EH (cell line): ENCODE results near the gene LRIT3.

Experiments used
- DNase-seq: peaks from one replicate; pipeline ENCODE4 v3.0.0-alpha.2; 2015; ENCODE audit warnings: low read depth

The LRIT3 gene, protein sequence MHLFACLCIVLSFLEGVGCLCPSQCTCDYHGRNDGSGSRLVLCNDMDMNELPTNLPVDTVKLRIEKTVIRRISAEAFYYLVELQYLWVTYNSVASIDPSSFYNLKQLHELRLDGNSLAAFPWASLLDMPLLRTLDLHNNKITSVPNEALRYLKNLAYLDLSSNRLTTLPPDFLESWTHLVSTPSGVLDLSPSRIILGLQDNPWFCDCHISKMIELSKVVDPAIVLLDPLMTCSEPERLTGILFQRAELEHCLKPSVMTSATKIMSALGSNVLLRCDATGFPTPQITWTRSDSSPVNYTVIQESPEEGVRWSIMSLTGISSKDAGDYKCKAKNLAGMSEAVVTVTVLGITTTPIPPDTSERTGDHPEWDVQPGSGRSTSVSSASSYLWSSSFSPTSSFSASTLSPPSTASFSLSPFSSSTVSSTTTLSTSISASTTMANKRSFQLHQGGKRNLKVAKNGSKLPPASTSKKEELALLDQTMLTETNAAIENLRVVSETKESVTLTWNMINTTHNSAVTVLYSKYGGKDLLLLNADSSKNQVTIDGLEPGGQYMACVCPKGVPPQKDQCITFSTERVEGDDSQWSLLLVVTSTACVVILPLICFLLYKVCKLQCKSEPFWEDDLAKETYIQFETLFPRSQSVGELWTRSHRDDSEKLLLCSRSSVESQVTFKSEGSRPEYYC

DNA sequence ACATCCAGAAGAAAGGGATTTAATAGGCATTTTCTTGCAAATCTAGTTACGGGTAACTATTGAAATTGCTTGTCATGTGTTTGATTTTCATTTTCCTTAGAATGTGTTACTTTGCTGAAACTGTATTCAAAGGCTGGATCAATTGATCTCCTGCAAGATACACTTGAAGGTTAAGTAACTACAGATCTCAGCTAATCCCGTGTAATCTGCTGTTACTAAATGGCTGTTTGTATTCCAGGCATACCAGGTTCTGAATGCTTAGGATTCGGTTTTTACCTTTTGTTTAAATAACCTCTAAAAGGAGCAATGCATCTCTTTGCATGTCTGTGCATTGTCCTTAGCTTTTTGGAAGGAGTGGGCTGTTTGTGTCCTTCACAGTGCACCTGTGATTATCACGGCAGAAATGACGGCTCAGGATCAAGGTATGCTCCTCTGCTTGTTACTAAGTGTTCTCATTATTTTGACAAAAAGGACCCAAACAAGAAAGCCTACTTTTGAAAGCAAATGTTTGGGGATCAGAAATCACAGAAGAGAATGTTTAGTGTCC, at the start of gene LRIT3:
Gene LRIT3, plus strand, starts transcription at position 212 of the 547 bp plus-strand sequence. Its CDS starts 95 bp downstream, at position 307.
- DNase-seq, result no peak

DNA sequence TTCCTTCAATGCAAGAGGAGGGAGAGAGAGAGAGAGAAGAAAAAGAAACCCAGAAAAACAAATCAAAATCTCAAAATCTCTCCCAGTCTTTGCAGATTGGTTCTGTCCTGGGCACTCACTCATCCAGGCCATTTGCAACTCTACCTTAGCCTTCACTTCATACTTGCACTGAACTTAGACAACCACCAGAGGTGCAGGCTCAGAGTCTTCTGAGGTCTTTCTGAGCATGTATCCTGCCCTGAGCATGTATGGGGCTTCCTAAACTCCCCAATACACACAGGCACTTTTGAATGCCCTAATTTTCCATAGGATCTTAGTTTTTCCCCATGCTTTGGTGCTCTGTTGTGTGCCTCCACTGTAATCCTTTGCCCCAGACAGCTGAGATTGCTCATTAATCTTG, 49.0 kb upstream of the LRIT3 start:
- no peak for DNase-seq

DNA sequence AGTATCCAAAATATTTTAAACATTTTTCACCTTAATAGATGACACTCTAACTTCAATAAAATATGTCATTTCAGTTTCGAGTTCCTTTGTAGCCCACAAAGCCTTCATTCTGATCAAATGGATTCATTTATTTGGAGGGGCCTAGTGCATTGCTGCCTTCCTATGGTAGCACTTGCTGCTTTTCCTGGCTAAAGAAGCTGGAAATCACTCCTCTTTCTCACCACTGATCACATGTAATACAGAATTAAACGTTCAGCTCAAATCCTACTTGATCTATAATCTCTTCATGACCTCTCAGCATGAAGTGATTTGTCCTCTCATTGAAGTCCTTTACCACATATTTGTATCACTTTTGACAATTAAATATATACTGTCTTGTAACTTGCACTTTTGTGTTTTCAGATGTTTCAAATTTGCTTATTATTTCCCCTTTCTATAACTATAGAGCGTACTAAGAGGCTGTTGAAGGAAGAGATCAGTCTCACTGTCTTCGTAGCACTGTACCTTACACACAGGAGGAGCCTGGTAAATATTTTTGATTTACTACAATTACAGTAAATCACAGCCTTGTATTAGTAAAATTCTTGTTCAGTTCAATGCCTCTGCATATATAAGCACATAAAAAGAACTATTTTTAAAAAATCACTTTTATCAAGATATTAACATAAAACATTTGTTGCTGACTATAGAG, 46.7 kb upstream of the LRIT3 start:
- no peak for DNase-seq

DNA sequence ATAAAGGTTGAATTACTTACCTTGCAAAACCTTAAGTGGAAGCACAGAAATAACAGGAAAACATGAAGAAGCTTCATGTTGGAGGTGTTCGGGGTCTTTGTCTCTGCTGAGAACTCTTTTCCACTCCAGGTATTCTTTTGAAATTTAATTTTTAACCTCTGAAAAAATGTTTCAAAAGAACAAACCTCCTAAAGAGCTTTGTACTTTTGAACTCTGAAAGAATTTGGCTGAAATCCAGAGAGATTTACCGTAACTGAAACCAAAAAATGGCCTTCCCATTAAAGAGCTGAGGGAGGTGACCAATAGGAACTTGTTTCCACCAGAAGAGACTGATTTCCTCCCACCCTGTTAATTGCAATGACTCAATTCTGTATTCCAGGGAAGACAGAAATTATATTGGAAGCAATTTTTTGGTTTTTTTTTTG, 46.0 kb upstream of the LRIT3 start, which contains the start of gene CFI:
Gene CFI, minus strand, starts transcription at position 105 of the 425 bp plus-strand sequence. Its CDS starts 28 bp downstream, at position 77.
- DNase-seq, result peak; percentile 79

DNA sequence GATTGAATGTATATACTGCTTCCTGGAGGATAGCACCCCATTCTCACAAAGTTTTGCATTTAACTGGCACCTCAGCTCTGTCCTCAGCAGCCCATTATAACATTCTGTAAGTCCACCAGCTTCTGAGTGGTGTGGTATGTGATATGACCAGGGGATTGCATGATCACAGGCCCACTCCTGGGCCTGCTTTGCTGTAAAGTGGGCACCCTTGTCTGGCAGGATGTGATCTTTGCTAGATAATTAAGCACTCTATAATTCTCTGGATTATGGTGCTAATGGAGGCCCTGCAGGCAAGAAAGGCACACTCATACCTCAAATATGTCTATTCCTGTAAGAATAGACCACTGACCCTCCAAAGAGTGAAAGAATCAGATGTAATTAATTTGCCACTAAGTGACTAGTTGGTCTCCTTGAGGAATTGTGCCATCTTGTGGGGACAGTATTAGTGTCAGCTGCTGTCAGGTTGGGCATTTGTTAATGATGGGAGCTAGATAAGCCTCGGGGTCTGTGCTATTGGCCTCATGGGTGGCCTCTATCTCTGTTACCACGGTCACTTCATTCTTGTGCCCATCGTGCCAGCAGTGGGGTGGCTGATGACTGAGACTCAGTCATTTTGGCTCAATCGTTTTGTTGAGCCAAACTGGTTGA, 43.9 kb upstream of the LRIT3 start:
- peak; percentile 70 for DNase-seq

DNA sequence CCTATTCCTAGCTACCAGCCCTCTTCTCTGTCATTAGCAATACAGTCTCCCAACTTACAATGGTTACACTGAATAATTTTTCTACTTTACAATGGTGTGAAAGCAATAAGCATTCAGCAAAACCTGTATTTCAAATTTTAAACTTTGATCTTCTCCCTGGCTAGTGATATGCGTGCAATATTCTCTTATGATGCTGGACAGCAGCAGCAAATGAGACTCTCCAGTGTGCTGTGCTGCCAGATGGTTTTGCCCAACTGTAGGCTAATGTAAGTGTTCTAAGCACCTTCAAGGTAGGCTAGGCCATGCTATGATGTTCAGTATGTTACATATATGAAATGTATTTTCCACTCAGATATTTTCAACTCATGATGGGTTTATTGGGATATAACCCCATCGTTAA, 38.3 kb upstream of the LRIT3 start:
- DNase-seq, result no peak

DNA sequence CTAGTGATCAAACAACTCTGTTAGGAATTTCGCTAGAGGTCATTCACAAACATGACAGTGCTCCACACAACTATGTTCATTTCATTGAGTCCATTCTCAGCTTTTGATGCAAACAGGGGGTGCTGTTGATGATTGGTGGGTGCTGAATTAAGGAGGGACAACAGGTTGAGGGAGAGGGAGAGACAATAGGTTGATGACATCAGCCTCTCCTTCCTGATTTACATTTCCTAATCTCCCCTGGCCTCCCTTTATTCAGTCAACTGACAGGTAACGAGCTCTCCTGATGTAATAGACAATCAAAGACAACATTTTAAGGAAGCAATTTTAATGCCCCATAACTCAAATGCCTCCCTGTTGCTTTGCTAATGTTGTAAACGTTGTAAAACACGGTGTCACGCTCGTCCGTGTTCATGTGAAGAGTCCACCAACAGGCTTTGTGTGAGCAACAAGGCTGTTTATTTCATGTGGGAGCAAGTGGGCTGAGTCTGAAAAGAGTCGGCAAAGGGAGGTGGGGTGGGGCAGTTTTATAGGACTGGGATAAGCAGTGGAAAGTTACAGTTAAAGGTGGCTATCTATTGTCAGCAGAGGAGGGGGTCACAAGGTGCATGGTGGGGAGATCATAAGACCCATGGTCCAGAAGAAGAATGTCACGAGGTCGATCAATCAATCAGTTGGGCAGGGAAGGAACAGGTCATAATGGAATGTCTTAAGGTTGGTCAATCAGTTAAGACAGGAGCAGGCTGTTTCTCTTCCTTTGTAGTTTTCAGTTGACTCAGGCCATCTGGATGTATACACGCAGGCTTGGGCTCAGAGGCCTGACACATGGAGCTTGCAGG, 37.1 kb upstream of the LRIT3 start:
- DNase-seq, result no peak

DNA sequence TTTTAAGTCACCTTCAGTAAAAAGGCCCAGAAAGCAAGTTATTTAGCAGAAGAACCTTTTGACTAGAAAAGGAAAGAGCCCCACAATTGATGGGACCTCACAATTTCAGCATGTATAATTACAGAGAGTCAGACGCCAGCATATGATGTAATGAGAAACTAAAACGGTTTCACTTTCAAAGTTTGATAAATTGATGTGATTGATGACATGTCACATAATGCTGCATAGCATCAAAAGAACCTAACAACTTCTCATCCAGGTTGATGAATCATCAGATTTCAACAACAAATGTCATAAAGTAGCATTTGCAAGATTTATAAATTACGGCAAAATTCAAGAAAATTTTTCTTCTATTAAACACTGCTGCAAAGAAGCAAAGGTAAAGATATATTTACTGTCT, 36.2 kb upstream of the LRIT3 start:
- no peak for DNase-seq

DNA sequence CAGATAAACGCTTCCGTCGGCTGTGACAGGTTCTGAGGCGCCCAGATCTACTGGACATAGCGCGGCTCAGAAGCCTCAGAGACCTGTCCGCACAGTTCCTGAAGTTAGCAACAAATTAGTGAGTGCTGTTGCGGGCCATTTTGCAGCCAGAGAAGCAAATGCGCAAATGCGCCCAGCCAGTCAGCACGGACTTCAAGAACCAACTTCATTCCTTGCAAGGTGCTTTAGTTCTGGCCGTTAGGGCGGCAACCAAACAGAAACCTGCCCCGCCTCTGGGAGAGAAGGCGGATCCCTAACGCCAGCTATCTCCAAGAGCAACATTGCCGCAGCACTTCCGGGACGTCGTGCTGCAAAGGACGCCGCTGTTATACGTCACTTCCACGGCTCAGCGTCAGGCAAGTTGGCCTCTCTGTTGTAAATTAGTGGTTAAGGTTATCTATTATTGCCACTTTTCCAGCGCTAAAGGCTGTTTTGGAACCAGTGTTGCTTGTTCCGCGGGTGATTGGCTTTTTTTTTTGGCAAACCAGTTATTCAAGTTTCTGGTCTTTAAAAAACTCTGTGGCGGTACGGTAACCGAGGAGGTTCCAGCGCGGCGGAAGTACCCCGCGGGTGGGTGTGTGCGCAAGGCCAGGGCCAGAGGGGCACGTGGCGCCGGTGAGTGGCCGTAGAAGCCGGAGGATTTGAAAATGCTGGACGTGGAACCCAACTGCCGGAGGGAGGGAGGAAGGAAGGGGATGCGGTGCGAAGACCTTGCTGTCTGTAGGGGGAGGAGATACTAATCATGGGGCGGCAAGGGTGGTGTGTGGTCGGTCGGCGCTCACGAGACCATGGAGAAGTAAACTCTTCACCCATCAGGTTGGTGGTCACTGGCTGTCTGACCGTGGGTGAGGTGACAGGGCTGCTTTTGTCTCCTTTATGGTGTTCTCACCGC, 32.5 kb upstream of the LRIT3 start, which contains the start of gene GAR1:
Gene GAR1, plus strand, starts transcription at position 612 of the 931 bp plus-strand sequence. CDS start 403 bp downstream, outside the sequence.
- peak; percentile 92 for DNase-seq

DNA sequence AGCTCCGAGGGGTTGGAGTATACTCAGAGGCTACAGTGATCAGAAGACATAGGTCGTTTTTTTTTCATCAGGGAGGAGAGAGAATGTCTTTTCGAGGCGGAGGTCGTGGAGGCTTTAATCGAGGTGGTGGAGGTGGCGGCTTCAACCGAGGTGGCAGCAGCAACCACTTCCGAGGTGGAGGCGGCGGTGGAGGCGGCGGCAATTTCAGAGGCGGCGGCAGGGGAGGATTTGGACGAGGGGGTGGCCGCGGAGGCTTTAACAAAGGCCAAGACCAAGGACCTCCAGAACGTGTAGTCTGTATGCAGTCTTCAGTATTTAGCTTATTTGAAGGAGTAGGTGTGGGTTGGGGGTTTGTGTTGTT, 31.8 kb upstream of the LRIT3 start:
- DNase-seq, result peak; percentile 18

DNA sequence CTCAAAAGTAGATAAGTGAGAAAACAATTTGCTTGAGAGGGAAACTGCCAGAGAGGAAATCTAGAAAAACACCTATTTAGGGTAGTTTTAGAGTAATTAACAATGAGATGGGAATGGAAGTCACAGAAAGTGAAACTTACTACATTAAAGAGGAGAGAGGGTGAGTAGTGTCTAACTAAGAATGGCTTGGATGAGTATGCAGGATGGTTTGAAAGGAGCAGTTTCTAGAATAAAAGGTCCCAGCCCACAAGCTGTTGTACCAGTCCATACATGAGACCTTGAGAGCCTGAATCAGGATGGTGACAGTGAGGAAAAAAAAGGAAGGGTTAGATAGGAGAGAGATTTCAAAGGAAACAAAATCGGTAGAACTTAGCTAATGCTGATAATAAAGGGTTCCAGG, 31.0 kb upstream of the LRIT3 start:
- DNase-seq, result no peak

DNA sequence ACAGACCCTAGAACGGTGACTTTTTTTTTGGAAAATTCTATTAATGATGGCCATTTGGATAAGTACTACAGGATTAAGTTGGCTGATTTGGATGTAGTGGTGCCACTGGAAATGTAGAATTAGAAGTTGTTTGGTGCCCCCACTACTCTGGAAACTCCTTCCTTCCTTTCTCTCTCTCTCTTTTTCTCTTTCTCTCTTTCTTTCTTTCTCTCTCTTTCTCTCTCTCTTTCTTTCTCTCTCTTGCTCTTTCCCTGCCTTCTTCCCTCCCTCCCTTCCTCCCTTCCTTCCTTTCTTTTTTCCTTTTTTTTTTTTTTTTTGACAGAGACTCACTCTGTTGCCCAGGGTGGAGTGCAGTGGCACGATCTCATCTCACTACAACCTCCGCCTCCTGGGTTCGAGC, 29.6 kb upstream of the LRIT3 start:
- DNase-seq, result no peak

DNA sequence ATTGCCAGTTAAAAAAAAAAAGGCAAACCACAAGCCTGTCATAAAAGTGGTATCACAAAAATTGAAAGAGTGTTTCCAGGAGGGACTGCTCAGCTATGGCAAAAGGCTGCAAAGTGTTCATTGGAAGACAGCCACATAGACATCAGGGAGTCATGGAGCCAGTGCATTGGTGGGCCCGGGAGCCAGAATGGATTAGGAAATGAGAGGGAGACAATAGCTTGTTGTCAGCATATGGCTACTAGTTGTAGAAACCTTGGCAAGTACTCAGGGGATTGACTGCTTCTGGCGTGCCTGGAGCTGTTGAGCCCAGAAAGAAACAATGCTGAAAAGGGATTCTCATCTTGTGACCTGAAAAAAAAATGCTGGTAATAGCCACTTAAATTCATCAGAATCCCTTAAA, 27.3 kb upstream of the LRIT3 start:
- DNase-seq, result no peak

DNA sequence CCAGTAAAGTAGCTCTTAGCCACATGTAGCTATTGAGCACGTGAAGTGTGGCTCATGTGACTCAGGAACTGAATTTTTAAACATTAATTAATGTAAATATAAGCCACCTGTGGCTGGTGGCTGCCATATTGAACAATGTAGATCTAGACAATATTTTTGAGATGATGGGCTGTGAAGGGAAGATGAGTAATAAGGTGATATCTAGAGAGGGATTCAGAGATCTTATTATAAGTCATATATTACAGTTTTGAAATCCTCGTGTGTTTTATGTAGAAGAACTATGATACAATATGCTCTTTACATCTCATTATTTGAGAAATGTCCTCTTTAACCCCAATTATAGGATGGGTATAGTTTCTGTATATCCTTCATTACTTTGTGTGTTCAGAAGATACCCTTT, 26.7 kb upstream of the LRIT3 start:
- DNase-seq, result no peak

DNA sequence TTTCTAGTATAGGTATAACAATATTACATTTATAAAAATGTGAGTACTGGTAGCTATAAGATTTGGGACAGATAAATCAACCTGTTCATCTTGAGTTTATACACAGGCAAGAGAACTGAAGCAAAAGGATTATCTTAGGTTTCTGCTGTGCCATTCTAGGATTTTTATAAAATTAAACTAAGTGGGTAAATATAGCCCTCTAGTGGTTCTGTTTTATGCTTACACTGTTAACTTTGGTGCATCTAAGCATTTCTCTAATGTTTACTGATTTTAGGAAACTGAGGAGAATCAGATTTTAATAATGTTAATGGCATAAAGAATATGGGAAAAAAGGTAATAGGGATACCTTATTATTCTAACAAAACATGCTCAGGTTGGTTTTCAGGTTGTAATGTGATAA, 21.2 kb upstream of the LRIT3 start:
- peak; percentile 36 for DNase-seq

DNA sequence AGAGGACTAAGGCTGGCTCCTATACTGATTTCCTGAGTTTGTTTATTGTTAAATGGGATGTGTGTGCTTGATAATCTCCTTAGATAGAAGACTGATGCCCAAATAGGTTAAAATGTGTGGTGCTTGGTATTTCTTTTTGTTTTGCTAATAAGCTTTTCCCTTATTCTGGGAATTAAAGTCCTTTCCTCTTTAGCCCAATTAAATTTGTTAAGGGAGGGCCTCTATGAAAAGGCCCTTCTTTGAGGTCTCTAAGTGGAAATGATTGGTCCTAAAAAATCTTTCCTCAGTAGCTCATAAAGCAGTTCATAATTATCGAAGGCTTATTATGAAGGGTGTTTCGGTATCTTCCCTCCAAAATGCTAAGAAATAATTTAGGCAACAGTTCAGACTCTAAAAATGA, 20.2 kb upstream of the LRIT3 start, which contains the start of gene RRH:
Gene RRH, plus strand, starts transcription at position 301 of the 400 bp plus-strand sequence. Its CDS starts 56 bp downstream, at position 357.
- no peak for DNase-seq

DNA sequence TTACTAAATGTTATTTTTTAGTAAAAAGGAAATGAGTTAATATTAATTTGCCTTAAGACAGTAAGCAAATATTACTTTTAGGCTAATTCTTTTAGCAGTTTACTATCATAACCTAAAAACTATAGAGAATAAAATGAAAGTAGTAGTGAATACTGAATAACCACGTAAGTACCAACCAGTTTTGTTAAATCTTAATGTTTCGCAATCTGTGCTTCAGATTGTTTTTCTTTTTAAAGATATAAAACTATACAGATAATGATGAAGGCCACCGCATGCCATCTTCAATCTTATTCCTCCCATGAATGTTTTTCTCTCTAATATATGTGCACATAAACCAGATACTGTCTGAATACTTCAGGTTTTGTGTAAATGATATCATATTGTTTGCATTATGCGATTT, 14.2 kb upstream of the LRIT3 start:
- no peak for DNase-seq

DNA sequence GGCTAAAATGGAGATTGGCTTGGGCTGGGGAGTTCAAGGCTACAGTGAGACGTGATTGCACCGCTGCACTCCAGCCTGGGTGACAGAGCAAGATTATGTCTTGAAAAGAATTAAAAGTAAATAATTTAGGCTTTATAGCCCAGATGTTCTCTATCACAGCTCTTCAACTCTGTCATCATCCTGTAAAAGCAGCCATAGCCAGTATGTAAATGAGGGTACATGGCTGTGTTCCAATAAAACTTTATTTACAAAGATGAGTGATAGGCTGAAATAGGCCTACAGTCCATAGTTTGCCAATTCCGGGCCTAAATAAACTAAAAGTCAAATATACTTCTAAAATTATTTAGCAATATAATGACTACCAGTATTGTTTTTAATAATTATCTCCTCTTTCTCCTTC, 10.9 kb upstream of the LRIT3 start:
- DNase-seq, result no peak

DNA sequence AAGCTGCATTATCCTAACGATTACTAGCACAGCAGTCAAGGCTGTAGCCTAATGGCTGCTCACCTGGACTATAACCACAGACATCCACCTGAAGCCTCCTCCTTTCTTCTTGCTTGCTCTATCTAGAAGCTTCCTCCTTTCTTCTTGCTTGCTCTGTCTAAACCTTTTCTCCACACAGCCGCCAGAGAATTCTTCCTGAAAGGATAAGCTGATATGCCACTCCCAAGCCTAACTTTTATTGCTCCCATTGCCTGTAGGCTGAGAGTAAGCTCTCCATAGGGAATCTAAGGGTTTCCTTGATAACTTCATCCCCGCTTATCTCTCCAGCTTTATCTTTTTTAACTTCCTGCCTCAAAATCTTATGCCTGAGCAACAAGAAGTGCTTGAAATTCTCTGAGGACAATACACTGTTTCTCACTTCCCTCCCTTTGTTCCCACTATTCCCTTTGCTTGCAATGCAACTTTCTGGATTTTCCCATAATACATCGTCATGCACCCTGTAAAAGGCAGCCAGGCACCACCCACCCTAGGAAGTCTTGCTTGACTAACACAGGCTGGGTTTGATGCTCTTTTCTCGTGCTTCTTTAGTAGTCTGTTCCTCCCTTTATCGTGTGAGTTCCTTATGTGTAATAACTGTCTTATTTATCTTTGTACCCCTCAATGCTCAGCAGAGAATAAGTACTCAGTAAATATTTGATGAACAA, 1.4 kb upstream of the LRIT3 start:
- DNase-seq, result no peak
